Activated CD4-positive, alpha-beta T cell treated with anti-CD3 and anti-CD28 coated beads, Interleukin-2, amount 10 ng/mL, durations not matched to agents 24 days and 14 days (primary cell): Measurements from ENCODE around the gene LRRC25. TPM values are rescaled to one million over a fixed set of nuclear protein-coding genes. Genes with fewer than 3 reads are reported as not detected.

ENCODE experiments used
- DNase-seq: peaks from one replicate; pipeline ENCODE4 v3.0.0; 2022
- H3K27ac Mint-ChIP-seq: one replicate; pipeline ENCODE4 v1.8.0; 2022; ENCODE audit warnings: mild to moderate bottlenecking, mixed read lengths
- H3K27me3 Mint-ChIP-seq: one replicate; pipeline ENCODE4 v1.8.0; 2022; ENCODE audit warnings: mixed read lengths
- H3K36me3 Mint-ChIP-seq: one replicate; pipeline ENCODE4 v1.8.0; 2022; ENCODE audit warnings: low read depth, mild to moderate bottlenecking, mixed read lengths
- H3K4me1 Mint-ChIP-seq: one replicate; pipeline ENCODE4 v1.8.0; 2021; ENCODE audit warnings: mixed read lengths
- H3K4me3 Mint-ChIP-seq: one replicate; pipeline ENCODE4 v1.8.0; 2022; ENCODE audit warnings: mild to moderate bottlenecking, moderate library complexity, mixed read lengths
- H3K9me3 Mint-ChIP-seq: one replicate; pipeline ENCODE4 v1.8.0; 2021; ENCODE audit warnings: mixed read lengths
- intact Hi-C: fragments of 100-400 bp; cut with micrococcal nuclease; formaldehyde crosslinking; loops from one replicate; pipeline ENCODE4 v1.15.1; 2023
- total RNA-seq: library from RNA; stranded (reverse); gene quantifications from 2 replicates; pipeline ENCODE4 v1.2.3, GENCODE V29; 2022

The LRRC25 gene
- total RNA-seq, 1 donor from 2014 or later: not detected

GRCh38 chr19:18439025-18439909 is 41.8 kb upstream of the LRRC25 start:
- peak overlapping the region; percentile 43 for H3K27ac Mint-ChIP-seq
- intact Hi-C loops: no loop called here

GRCh38 chr19:18438331-18439024 is 41.1 kb upstream of the LRRC25 start:
- Mint-ChIP-seq H3K4me3 (no peak overlapping the region), H3K36me3 (peaks cover 25% of the 10 kb centered on the region), H3K9me3 (peaks cover 5% of the 10 kb centered on the region), H3K27ac (no peak overlapping the region), H3K4me1 (peaks cover 28% of the 10 kb centered on the region), H3K27me3 (no peaks in the 10 kb centered on the region)
- intact Hi-C loops: no loop called here
- no peak for DNase-seq

More at GRCh38 chr19:18439025-18439909, 41.8 kb upstream of the LRRC25 start:
- H3K9me3 Mint-ChIP-seq: peaks cover 5% of the 10 kb centered on the region
- DNase-seq: no peak
- H3K4me1 Mint-ChIP-seq: peaks cover 25% of the 10 kb centered on the region
- H3K36me3 Mint-ChIP-seq: peaks cover 28% of the 10 kb centered on the region
- no peak overlapping the region for H3K4me3 Mint-ChIP-seq
- no peaks in the 10 kb centered on the region for H3K27me3 Mint-ChIP-seq

GRCh38 chr19:18437491-18438330 is 40.3 kb upstream of the LRRC25 start, which contains the start of gene ISYNA1:
Gene ISYNA1, minus strand, starts transcription at chr19:18438133. Its CDS starts 154 bp downstream, at chr19:18437979.
- Mint-ChIP-seq H3K27ac (no peak within 1 kb of the TSS), H3K9me3 (peaks cover 5% of the 10 kb centered on the region), H3K4me1 (peaks cover 24% of the 10 kb centered on the region), H3K36me3 (peaks cover 19% of the 10 kb centered on the region), H3K4me3 (peak within 1 kb of the TSS; percentile 73), H3K27me3 (no peaks in the 10 kb centered on the region)
- peak; percentile 82 for DNase-seq
- intact Hi-C loops: no loop called here

GRCh38 chr19:18436671-18437490 is 39.5 kb upstream of the LRRC25 start:
- peak; percentile 91 for DNase-seq
- intact Hi-C loops: no loop called here
- Mint-ChIP-seq H3K36me3 (peaks cover 17% of the 10 kb centered on the region), H3K4me3 (peak overlapping the region; percentile 73), H3K9me3 (no peaks in the 10 kb centered on the region), H3K27me3 (no peaks in the 10 kb centered on the region), H3K4me1 (peaks cover 17% of the 10 kb centered on the region), H3K27ac (peak overlapping the region; percentile 20)

- Mint-ChIP-seq H3K27me3 (no peaks in the 10 kb centered on the region), H3K4me1 (peaks cover 15% of the 10 kb centered on the region), H3K36me3 (peaks cover 16% of the 10 kb centered on the region), H3K27ac (peak overlapping the region; percentile 20), H3K4me3 (peak overlapping the region; percentile 69), H3K9me3 (no peaks in the 10 kb centered on the region)
- intact Hi-C loops: no loop called here
- DNase-seq: no peak
Observed at GRCh38 chr19:18435842-18436670, 38.6 kb upstream of the LRRC25 start.

- H3K27me3 Mint-ChIP-seq: no peaks in the 10 kb centered on the region
- DNase-seq: no peak
Observed at GRCh38 chr19:18435178-18435841, 37.9 kb upstream of the LRRC25 start.

GRCh38 chr19:18434411-18435175 is 37.2 kb upstream of the LRRC25 start:
- Mint-ChIP-seq H3K4me1 (peaks cover 10% of the 10 kb centered on the region), H3K4me3 (peak overlapping the region; percentile 56), H3K27me3 (no peaks in the 10 kb centered on the region), H3K27ac (peak overlapping the region; percentile 25), H3K36me3 (peaks cover 18% of the 10 kb centered on the region), H3K9me3 (no peaks in the 10 kb centered on the region)
- intact Hi-C loops: no loop called here
- no peak for DNase-seq

More at GRCh38 chr19:18435178-18435841, 37.9 kb upstream of the LRRC25 start:
- intact Hi-C loops: no loop called here
- H3K36me3 Mint-ChIP-seq: peaks cover 18% of the 10 kb centered on the region
- H3K4me3 Mint-ChIP-seq: no peak overlapping the region
- peaks cover 10% of the 10 kb centered on the region for H3K4me1 Mint-ChIP-seq
- no peaks in the 10 kb centered on the region for H3K9me3 Mint-ChIP-seq
- H3K27ac Mint-ChIP-seq: no peak overlapping the region

- Mint-ChIP-seq H3K9me3 (no peaks in the 10 kb centered on the region), H3K27ac (peak overlapping the region; percentile 25), H3K36me3 (peaks cover 18% of the 10 kb centered on the region), H3K4me1 (peaks cover 11% of the 10 kb centered on the region), H3K27me3 (no peaks in the 10 kb centered on the region), H3K4me3 (peak overlapping the region; percentile 56)
- intact Hi-C loops: no loop called here
- DNase-seq: no peak
Observed at GRCh38 chr19:18433735-18434398, 36.4 kb upstream of the LRRC25 start.

GRCh38 chr19:18433015-18433691 is 35.7 kb upstream of the LRRC25 start:
- no peak overlapping the region for H3K4me3 Mint-ChIP-seq
- DNase-seq: peak; percentile 69
- peaks cover 11% of the 10 kb centered on the region for H3K4me1 Mint-ChIP-seq
- H3K9me3 Mint-ChIP-seq: no peaks in the 10 kb centered on the region
- intact Hi-C loops: no loop called here
- H3K27me3 Mint-ChIP-seq: no peaks in the 10 kb centered on the region
- peaks cover 20% of the 10 kb centered on the region for H3K36me3 Mint-ChIP-seq
- no peak overlapping the region for H3K27ac Mint-ChIP-seq

GRCh38 chr19:18432275-18433014 is 35.0 kb upstream of the LRRC25 start:
- Mint-ChIP-seq H3K36me3 (peaks cover 21% of the 10 kb centered on the region), H3K9me3 (no peaks in the 10 kb centered on the region), H3K27ac (no peak overlapping the region), H3K4me3 (no peak overlapping the region), H3K4me1 (peaks cover 11% of the 10 kb centered on the region), H3K27me3 (no peaks in the 10 kb centered on the region)
- intact Hi-C loops: no loop called here
- DNase-seq: no peak
